Stimulated activated CD4-positive, alpha-beta T cell treated with anti-CD3 and anti-CD28 coated beads, Interleukin-2, amount 100 ng/mL, for 4 hours (primary cell): ENCODE measurements around the gene FBXL22.

Experiments
- DNase-seq: peaks from one replicate; pipeline ENCODE4 v3.0.0-alpha.2; 2020; ENCODE audit warnings: low read depth

FBXL22 gene

GRCh38 chr15:63597038-63597790 lies at the start of gene FBXL22:
TSS of gene FBXL22 (plus strand) at chr15:63597387. CDS start at chr15:63597393, 6 bp downstream.
- no peak for DNase-seq

GRCh38 chr15:63551400-63551799 lies 45.8 kb upstream of the FBXL22 start:
- DNase-seq, result no peak

GRCh38 chr15:63553388-63553791 lies 43.8 kb upstream of the FBXL22 start:
- DNase-seq, result no peak

- DNase-seq, result no peak
These were observed 42.8 kb upstream of the FBXL22 start for GRCh38 chr15:63554337-63554927.

- DNase-seq, result no peak
These were observed 41.7 kb upstream of the FBXL22 start for GRCh38 chr15:63555507-63555906.

- DNase-seq, result no peak
These were observed 40.9 kb upstream of the FBXL22 start for GRCh38 chr15:63556246-63556645.

GRCh38 chr15:63556736-63557135 lies 40.5 kb upstream of the FBXL22 start:
- no peak for DNase-seq

GRCh38 chr15:63559753-63560152 lies 37.4 kb upstream of the FBXL22 start:
- no peak for DNase-seq

- DNase-seq, result no peak
These were observed 36.3 kb upstream of the FBXL22 start for GRCh38 chr15:63560741-63561448.

- no peak for DNase-seq
These were observed 33.1 kb upstream of the FBXL22 start for GRCh38 chr15:63564093-63564492.

- DNase-seq, result no peak
These were observed 31.5 kb upstream of the FBXL22 start for GRCh38 chr15:63565536-63566186.

- no peak for DNase-seq
These were observed 24.3 kb upstream of the FBXL22 start for GRCh38 chr15:63572749-63573464.

GRCh38 chr15:63573533-63573932 lies 23.7 kb upstream of the FBXL22 start:
- DNase-seq, result no peak

GRCh38 chr15:63575312-63575711 lies 21.9 kb upstream of the FBXL22 start:
- no peak for DNase-seq

- DNase-seq, result no peak
These were observed 20.7 kb upstream of the FBXL22 start for GRCh38 chr15:63576441-63576840.

- DNase-seq, result no peak
These were observed 15.0 kb upstream of the FBXL22 start for GRCh38 chr15:63582179-63582578.

- DNase-seq, result no peak
These were observed 14.3 kb upstream of the FBXL22 start for GRCh38 chr15:63582718-63583426.

GRCh38 chr15:63586790-63587189 lies 10.4 kb upstream of the FBXL22 start:
- no peak for DNase-seq

GRCh38 chr15:63587527-63587926 lies 9.7 kb upstream of the FBXL22 start:
- DNase-seq, result no peak

GRCh38 chr15:63588826-63589225 lies 8.4 kb upstream of the FBXL22 start:
- no peak for DNase-seq
